Measurements from ENCODE around the gene SLC36A3.

DNA sequence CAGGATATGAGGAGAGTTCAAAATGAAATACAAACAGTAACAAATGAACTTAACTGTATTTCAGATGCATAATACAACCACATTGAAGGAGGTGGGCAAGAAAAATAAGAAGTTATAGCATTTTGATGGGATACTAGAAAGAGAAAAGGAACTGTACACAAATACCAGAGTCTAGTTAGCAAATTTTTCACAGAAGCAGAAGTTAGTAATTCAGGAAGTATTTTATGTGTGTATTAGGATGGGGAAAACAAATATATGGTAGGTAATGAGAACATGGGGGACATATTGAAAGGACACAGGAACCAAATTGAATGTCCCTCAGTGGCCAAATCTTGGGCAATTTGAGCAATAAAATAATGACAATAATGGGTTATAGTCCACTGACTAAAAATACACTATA lies 32.2 kb downstream of the SLC36A3 start:
- TF ChIP-seq, protein P1, sequence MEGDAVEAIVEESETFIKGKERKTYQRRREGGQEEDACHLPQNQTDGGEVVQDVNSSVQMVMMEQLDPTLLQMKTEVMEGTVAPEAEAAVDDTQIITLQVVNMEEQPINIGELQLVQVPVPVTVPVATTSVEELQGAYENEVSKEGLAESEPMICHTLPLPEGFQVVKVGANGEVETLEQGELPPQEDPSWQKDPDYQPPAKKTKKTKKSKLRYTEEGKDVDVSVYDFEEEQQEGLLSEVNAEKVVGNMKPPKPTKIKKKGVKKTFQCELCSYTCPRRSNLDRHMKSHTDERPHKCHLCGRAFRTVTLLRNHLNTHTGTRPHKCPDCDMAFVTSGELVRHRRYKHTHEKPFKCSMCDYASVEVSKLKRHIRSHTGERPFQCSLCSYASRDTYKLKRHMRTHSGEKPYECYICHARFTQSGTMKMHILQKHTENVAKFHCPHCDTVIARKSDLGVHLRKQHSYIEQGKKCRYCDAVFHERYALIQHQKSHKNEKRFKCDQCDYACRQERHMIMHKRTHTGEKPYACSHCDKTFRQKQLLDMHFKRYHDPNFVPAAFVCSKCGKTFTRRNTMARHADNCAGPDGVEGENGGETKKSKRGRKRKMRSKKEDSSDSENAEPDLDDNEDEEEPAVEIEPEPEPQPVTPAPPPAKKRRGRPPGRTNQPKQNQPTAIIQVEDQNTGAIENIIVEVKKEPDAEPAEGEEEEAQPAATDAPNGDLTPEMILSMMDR (conservative IDR thresholded peaks at IDR 0.05), result no peak
- TF ChIP-seq ZFX (IDR thresholded peaks at IDR 0.05), result no peak
